ENCODE measurements around the gene MTA1.

MTA1 gene

DNA sequence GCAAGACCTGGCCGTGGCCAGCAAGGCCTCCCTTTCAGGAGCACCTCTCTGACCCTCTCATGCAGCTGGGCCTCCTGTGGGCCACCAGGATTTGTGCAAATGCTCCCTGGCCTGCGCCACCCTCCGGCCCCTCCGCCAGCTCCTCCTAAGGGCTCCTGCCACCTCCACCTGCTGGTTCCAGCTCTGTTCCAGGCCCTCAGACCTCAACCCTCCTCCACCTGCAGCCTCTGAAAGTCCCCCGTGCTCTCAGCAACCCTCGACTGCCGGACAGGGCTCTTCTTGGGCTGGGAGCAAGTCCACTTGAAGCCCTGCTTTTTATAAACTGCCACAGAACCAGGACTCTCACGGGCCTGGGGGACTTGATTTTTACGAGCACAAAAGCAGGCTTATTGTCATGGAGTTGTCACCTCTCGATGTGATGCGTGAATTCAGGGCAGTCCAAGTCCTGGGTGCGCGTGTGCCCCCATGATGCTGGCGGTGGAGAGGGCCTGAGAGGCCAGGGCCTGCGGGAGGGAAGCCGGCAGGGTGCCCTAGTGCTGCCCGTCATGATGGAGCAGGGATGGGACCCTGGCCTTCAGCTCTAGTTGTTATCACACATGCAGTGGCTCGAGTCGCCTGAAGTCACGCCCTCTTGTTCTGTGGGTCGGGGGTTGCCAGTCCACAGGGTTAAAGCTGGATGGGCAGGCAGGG, 80.6 kb downstream of the MTA1 start:
- no peaks in the 10 kb centered on the region for H3K79me2 ChIP-seq (ENCODE audit: control insufficient read depth, insufficient read depth, low read length, poor library complexity)
- H4K12ac ChIP-seq (ENCODE audit: low read depth, low read length), result no peak overlapping the region
- H3K4ac ChIP-seq (ENCODE audit: low read depth, low read length), result no peak overlapping the region
- no peaks in the 10 kb centered on the region for H3K27me3 ChIP-seq (ENCODE audit: insufficient read depth, low read length)
- no peak overlapping the region for H2BK120ac ChIP-seq (ENCODE audit: insufficient read depth, low read length, poor library complexity)
- H2AFZ ChIP-seq (ENCODE audit: insufficient read depth, low read length, poor library complexity), result no peak overlapping the region
- H3K4me3 ChIP-seq (ENCODE audit: low read depth, low read length), result no peak overlapping the region
- WGBS (ENCODE audit: extremely low coverage, insufficient coverage, insufficient read length), result no CpG with 5 or more reads among the region's 21 CpGs
- H3K18ac ChIP-seq (ENCODE audit: low read length), result no peak overlapping the region
- H3K4me2 ChIP-seq (ENCODE audit: low read length), result no peak overlapping the region
- no peak overlapping the region for H3K9ac ChIP-seq (ENCODE audit: low read length)
- H3K79me1 ChIP-seq (ENCODE audit: low read length), result no peaks in the 10 kb centered on the region
- no peak overlapping the region for H2AK5ac ChIP-seq (ENCODE audit: low read length)
- H2BK12ac ChIP-seq (ENCODE audit: low read length), result no peak overlapping the region
- H4K8ac ChIP-seq (ENCODE audit: low read depth, low read length), result no peak overlapping the region
- no peak overlapping the region for H4K91ac ChIP-seq (ENCODE audit: low read depth, low read length)
- peaks cover 0 to 5% of the 10 kb centered on the region in 2 experiments for H3K36me3 ChIP-seq (ENCODE audit: control insufficient read depth in 1 of 2, insufficient read depth in 2 of 2, low read length in 2 of 2)
- no peak overlapping the region for H3K14ac ChIP-seq (ENCODE audit: low read length)
- H3K23ac ChIP-seq (ENCODE audit: low read length), result no peak overlapping the region
- DNase-seq, result no peak
- no peak overlapping the region for H3K27ac ChIP-seq (ENCODE audit: low read depth, low read length)
- no peaks in the 10 kb centered on the region for H3K4me1 ChIP-seq (ENCODE audit: control insufficient read depth in 1 of 2, insufficient read depth in 2 of 2, low read length in 2 of 2)
- H2BK5ac ChIP-seq (ENCODE audit: low read depth, low read length, poor library complexity), result no peak overlapping the region
- H3K9me3 ChIP-seq (ENCODE audit: insufficient read depth, low read depth, low read length), result peaks cover 50% of the 10 kb centered on the region

- H4K12ac ChIP-seq (ENCODE audit: low read depth, low read length), result no peak overlapping the region
- no CpG with 5 or more reads among the region's 10 CpGs for WGBS (ENCODE audit: extremely low coverage, insufficient coverage, insufficient read length)
- peaks cover 50% of the 10 kb centered on the region for H3K9me3 ChIP-seq (ENCODE audit: insufficient read depth, low read depth, low read length)
- no peak overlapping the region for H3K18ac ChIP-seq (ENCODE audit: low read length)
- no peak overlapping the region for H3K4ac ChIP-seq (ENCODE audit: low read depth, low read length)
- no peak overlapping the region for H3K27ac ChIP-seq (ENCODE audit: low read depth, low read length)
- H3K27me3 ChIP-seq (ENCODE audit: insufficient read depth, low read length), result no peaks in the 10 kb centered on the region
- H4K91ac ChIP-seq (ENCODE audit: low read depth, low read length), result no peak overlapping the region
- no peak overlapping the region for H2BK120ac ChIP-seq (ENCODE audit: insufficient read depth, low read length, poor library complexity)
- H3K9ac ChIP-seq (ENCODE audit: low read length), result no peak overlapping the region
- H3K4me2 ChIP-seq (ENCODE audit: low read length), result no peak overlapping the region
- no peaks in the 10 kb centered on the region for H3K79me2 ChIP-seq (ENCODE audit: control insufficient read depth, insufficient read depth, low read length, poor library complexity)
- DNase-seq, result no peak
- H3K36me3 ChIP-seq (ENCODE audit: control insufficient read depth in 1 of 2, insufficient read depth in 2 of 2, low read length in 2 of 2), result peaks cover 0 to 5% of the 10 kb centered on the region in 2 experiments
- H2AK5ac ChIP-seq (ENCODE audit: low read length), result no peak overlapping the region
- H4K8ac ChIP-seq (ENCODE audit: low read depth, low read length), result no peak overlapping the region
- no peaks in the 10 kb centered on the region for H3K79me1 ChIP-seq (ENCODE audit: low read length)
- H3K4me1 ChIP-seq (ENCODE audit: control insufficient read depth in 1 of 2, insufficient read depth in 2 of 2, low read length in 2 of 2), result no peaks in the 10 kb centered on the region
- no peak overlapping the region for H3K23ac ChIP-seq (ENCODE audit: low read length)
- H3K14ac ChIP-seq (ENCODE audit: low read length), result no peak overlapping the region
- no peak overlapping the region for H3K4me3 ChIP-seq (ENCODE audit: low read depth, low read length)
- H2BK12ac ChIP-seq (ENCODE audit: low read length), result no peak overlapping the region
- no peak overlapping the region for H2BK5ac ChIP-seq (ENCODE audit: low read depth, low read length, poor library complexity)
- no peak overlapping the region for H2AFZ ChIP-seq (ENCODE audit: insufficient read depth, low read length, poor library complexity)
Observed at GRCh38 chr14:105500726-105501101, 81.1 kb downstream of the MTA1 start.

GRCh38 chr14:105501504-105502291, 82.1 kb downstream of the MTA1 start:
- Histone ChIP-seq H2AK5ac (ENCODE audit: low read length) (no peak overlapping the region), H3K18ac (ENCODE audit: low read length) (no peak overlapping the region), H3K79me2 (ENCODE audit: control insufficient read depth, insufficient read depth, low read length, poor library complexity) (no peaks in the 10 kb centered on the region), H3K4ac (ENCODE audit: low read depth, low read length) (no peak overlapping the region), H3K4me2 (ENCODE audit: low read length) (no peak overlapping the region), H4K12ac (ENCODE audit: low read depth, low read length) (no peak overlapping the region), H3K36me3 (ENCODE audit: control insufficient read depth in 1 of 2, insufficient read depth in 2 of 2, low read length in 2 of 2) (peaks cover 0 to 5% of the 10 kb centered on the region in 2 experiments), H3K9me3 (ENCODE audit: insufficient read depth, low read depth, low read length) (peaks cover 47% of the 10 kb centered on the region), H3K27ac (ENCODE audit: low read depth, low read length) (no peak overlapping the region), H4K91ac (ENCODE audit: low read depth, low read length) (no peak overlapping the region), H2BK120ac (ENCODE audit: insufficient read depth, low read length, poor library complexity) (no peak overlapping the region), H3K14ac (ENCODE audit: low read length) (no peak overlapping the region), H4K8ac (ENCODE audit: low read depth, low read length) (no peak overlapping the region), H3K9ac (ENCODE audit: low read length) (no peak overlapping the region), H2BK12ac (ENCODE audit: low read length) (no peak overlapping the region), H3K4me1 (ENCODE audit: control insufficient read depth in 1 of 2, insufficient read depth in 2 of 2, low read length in 2 of 2) (no peaks in the 10 kb centered on the region), H3K27me3 (ENCODE audit: insufficient read depth, low read length) (no peaks in the 10 kb centered on the region), H3K4me3 (ENCODE audit: low read depth, low read length) (no peak overlapping the region), H2AFZ (ENCODE audit: insufficient read depth, low read length, poor library complexity) (no peak overlapping the region), H3K79me1 (ENCODE audit: low read length) (no peaks in the 10 kb centered on the region), H2BK5ac (ENCODE audit: low read depth, low read length, poor library complexity) (no peak overlapping the region), H3K23ac (ENCODE audit: low read length) (no peak overlapping the region)
- DNase-seq, result no peak
- no CpG with 5 or more reads among the region's 13 CpGs for WGBS (ENCODE audit: extremely low coverage, insufficient coverage, insufficient read length)

- WGBS (ENCODE audit: extremely low coverage, insufficient coverage, insufficient read length), result no CpG with 5 or more reads among the region's 18 CpGs
- no peaks in the 10 kb centered on the region for H3K79me2 ChIP-seq (ENCODE audit: control insufficient read depth, insufficient read depth, low read length, poor library complexity)
- no peaks in the 10 kb centered on the region for H3K27me3 ChIP-seq (ENCODE audit: insufficient read depth, low read length)
- no peak overlapping the region for H4K12ac ChIP-seq (ENCODE audit: low read depth, low read length)
- no peak overlapping the region for H3K9ac ChIP-seq (ENCODE audit: low read length)
- H4K91ac ChIP-seq (ENCODE audit: low read depth, low read length), result no peak overlapping the region
- peaks cover 48% of the 10 kb centered on the region for H3K9me3 ChIP-seq (ENCODE audit: insufficient read depth, low read depth, low read length)
- no peak overlapping the region for H3K27ac ChIP-seq (ENCODE audit: low read depth, low read length)
- H3K4me2 ChIP-seq (ENCODE audit: low read length), result no peak overlapping the region
- no peak overlapping the region for H2BK5ac ChIP-seq (ENCODE audit: low read depth, low read length, poor library complexity)
- H4K8ac ChIP-seq (ENCODE audit: low read depth, low read length), result no peak overlapping the region
- no peak overlapping the region for H3K14ac ChIP-seq (ENCODE audit: low read length)
- H3K36me3 ChIP-seq (ENCODE audit: control insufficient read depth in 1 of 2, insufficient read depth in 2 of 2, low read length in 2 of 2), result peaks cover 0 to 4% of the 10 kb centered on the region in 2 experiments
- H2BK12ac ChIP-seq (ENCODE audit: low read length), result no peak overlapping the region
- no peak overlapping the region for H2AFZ ChIP-seq (ENCODE audit: insufficient read depth, low read length, poor library complexity)
- no peak overlapping the region for H3K18ac ChIP-seq (ENCODE audit: low read length)
- no peaks in the 10 kb centered on the region for H3K4me1 ChIP-seq (ENCODE audit: control insufficient read depth in 1 of 2, insufficient read depth in 2 of 2, low read length in 2 of 2)
- H3K79me1 ChIP-seq (ENCODE audit: low read length), result no peaks in the 10 kb centered on the region
- no peak overlapping the region for H3K4ac ChIP-seq (ENCODE audit: low read depth, low read length)
- no peak overlapping the region for H3K23ac ChIP-seq (ENCODE audit: low read length)
- no peak overlapping the region for H3K4me3 ChIP-seq (ENCODE audit: low read depth, low read length)
- no peak for DNase-seq
- no peak overlapping the region for H2BK120ac ChIP-seq (ENCODE audit: insufficient read depth, low read length, poor library complexity)
- H2AK5ac ChIP-seq (ENCODE audit: low read length), result no peak overlapping the region
Observed at GRCh38 chr14:105502446-105503295, 83.0 kb downstream of the MTA1 start.

Measured in trophoblast cell (in vitro differentiated cells and primary cell).